ENCODE data around the gene GPX4.

The GPX4 gene

GRCh38 chr19:1149259-1150045 lies 45.7 kb downstream of the GPX4 start:
- DNase-seq (ENCODE audit: low read depth in 2 of 2), result no peak

DNA sequence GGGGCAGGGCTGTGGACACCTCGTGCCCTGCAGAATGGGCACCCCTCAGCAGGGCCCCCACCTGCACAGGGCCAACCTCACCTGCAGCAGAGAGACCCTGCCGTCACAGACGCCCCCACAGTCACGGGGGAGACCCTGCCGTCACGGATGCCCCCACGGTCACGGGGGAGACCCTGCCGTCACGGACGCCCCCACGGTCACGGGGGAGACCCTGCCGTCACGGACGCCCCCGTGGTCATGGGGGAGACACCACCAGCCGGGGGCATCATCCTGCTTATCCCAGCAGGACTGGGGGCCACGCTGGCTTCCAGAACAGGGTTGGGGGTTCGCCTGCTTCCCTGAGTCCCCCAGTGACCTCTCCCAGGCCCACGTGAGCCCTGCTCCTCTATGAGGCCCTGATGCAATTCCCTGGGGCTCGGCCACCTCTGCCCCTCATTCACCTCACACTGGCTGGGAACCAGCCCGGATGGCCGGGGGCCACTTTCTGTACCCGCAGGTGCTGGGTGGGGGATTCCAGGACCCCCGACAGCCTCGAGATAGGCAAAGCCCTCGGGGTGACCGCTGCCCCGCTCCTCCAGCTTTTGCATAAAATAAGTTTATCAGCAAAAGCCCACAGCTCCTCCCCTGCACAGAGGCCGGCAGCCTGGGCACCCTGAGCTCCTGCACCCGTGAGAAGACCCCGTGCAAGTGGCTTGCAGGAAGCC lies 46.7 kb downstream of the GPX4 start:
- DNase-seq (ENCODE audit: low read depth in 2 of 2), result no peak

GRCh38 chr19:1151037-1151724 lies 47.4 kb downstream of the GPX4 start:
- DNase-seq (ENCODE audit: low read depth in 2 of 2), result no peak

GRCh38 chr19:1151917-1152587 lies 48.3 kb downstream of the GPX4 start:
- no peak for DNase-seq (ENCODE audit: low read depth in 2 of 2)

- no peak for DNase-seq (ENCODE audit: low read depth in 2 of 2)
Observed at GRCh38 chr19:1153891-1154730, 50.3 kb downstream of the GPX4 start.

- DNase-seq (ENCODE audit: low read depth in 2 of 2), result no peak
Observed at GRCh38 chr19:1154731-1155351, 51.0 kb downstream of the GPX4 start.

DNA sequence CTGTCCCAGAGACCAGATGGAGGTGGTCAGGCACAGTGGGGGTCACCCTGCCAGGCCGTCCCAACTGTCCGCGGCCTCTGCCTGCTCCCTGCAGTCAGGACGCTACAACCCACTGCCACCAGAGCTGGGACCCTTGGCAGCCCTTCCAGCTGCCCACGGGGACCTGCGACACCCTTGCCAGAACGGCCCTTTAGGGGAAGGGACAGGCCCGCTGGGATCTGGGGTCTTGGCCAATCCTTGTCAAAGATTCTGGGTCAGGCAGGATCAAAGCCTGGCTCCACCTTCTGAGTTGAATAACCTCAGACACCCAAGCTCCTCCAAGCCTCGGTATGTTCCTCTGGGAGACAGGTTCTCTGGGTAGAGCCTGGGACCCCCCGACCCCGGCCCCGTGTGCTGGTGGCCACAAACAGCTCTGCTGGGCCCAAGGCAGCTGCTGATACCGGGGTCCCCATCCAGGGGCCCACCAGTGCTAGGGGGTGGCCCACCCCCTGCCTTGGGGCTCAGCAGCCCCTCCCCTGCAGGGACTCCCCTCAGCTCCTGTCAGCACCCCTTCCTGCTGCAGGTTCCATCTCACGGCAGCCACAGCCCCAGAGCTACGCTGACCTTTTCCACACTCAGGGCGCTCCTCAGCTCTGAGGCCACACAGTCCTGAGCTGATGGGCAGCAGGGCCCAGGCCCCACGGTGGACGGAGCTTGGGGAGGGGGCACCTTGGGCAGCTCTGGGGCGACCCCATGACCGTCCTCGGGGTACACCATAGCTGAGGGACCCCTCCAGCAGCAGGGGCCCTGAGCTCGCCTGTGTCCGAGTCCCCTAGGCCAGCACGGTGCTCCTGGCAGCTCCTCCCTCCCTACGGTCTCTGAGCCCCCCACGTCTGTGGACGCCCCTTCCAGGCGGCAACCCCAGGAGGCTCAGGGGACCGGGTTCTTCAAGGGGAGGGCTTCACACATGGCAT lies 51.8 kb downstream of the GPX4 start:
- DNase-seq (ENCODE audit: low read depth in 2 of 2), result no peak
